Endothelial cell of umbilical vein (primary cell): Measurements from ENCODE around the gene HDAC11. TPM values are rescaled to one million over a fixed set of nuclear protein-coding genes. Genes with fewer than 3 reads are reported as not detected.

Source experiments
- BruUV-seq: library from RNA; stranded (reverse); fragments of 400-500 nt; replicated peaks from 2 replicates; lab custom pipeline; 2021; lab: Mats Ljungman, UMichigan
- CTCF ChIA-PET: fragments of 300-600, 350-600 bp; sonication (Branson Sonifier 250); formaldehyde crosslinking; loops from one replicate; lab custom pipeline; 2021; ENCODE audit warnings: antibody characterized with exemption, inconsistent platforms; lab: Charles Lee
- POLR2A ChIA-PET: fragments of 300-600, 350-600 bp; sonication (Branson Sonifier 250); formaldehyde crosslinking; loops from one replicate; lab custom pipeline; 2021; ENCODE audit warnings: antibody characterized with exemption, inconsistent platforms; lab: Charles Lee
- DNase-seq: peaks from one replicate; pipeline ENCODE4 v3.0.0-alpha.2; 2011; ENCODE audit warnings: low read depth, low spot score
- FAIRE-seq: peaks from 2 replicates; lab custom pipeline; 2011; peaks lifted over from hg19 to GRCh38; lab: Jason Lieb, UNC
- H2AFZ ChIP-seq: 2 replicates; pipeline ENCODE4 v1.6.0; 2012; ENCODE audit warnings: low read depth, low read length, control low read depth, inconsistent platforms
- H3K27ac ChIP-seq: 2 replicates; pipeline ENCODE4 v1.5.1; 2011; ENCODE audit warnings: low read depth, mild to moderate bottlenecking, control low read depth, low read length, moderate library complexity; ENCODE audit not compliant: insufficient read depth
- H3K27me3 ChIP-seq, 2 experiments: 2 replicates each; pipeline versions ENCODE4 v1.6.0 to v1.6.1; 2011; ENCODE audit warnings: low read length in 2 of 2, mixed read lengths in 1 of 2; ENCODE audit not compliant: control insufficient read depth in 2 of 2, insufficient read depth in 2 of 2
- H3K36me3 ChIP-seq, 2 experiments: 2 replicates in 1 of 2; 3 replicates in 1 of 2; pipeline ENCODE4 v1.5.1; 2011; ENCODE audit warnings: low read length in 2 of 2, mild to moderate bottlenecking in 1 of 2, moderate library complexity in 1 of 2; ENCODE audit not compliant: control insufficient read depth in 2 of 2, insufficient read depth in 2 of 2; ENCODE audit errors: extremely low read depth in 1 of 2
- H3K4me1 ChIP-seq: 3 replicates; pipeline ENCODE4 v1.5.1; 2011; ENCODE audit warnings: mild to moderate bottlenecking, low read length; ENCODE audit not compliant: control insufficient read depth, insufficient read depth; ENCODE audit errors: extremely low read depth
- H3K4me2 ChIP-seq: 2 replicates; pipeline ENCODE4 v1.6.1; 2011; ENCODE audit warnings: low read length, control low read depth, mixed read lengths; ENCODE audit not compliant: insufficient read depth
- H3K4me3 ChIP-seq, 3 experiments: fragments of 200-600 bp in 1 of 3; sonication (generic), shearing (Covaris generic) in 1 of 3; replicated peaks in 1 of 3; 2 replicates each; pipeline ENCODE4 v1.5.1; 2011 to 2016; ENCODE audit warnings: control low read depth in 3 of 3, low read length in 3 of 3, mild to moderate bottlenecking in 2 of 3, inconsistent platforms in 1 of 3, low read depth in 1 of 3, moderate library complexity in 1 of 3; ENCODE audit not compliant: insufficient read depth in 1 of 3
- H3K79me2 ChIP-seq: 2 replicates; pipeline ENCODE4 v1.6.0; 2012; ENCODE audit warnings: low read length, inconsistent platforms; ENCODE audit not compliant: control insufficient read depth, insufficient read depth
- H3K9ac ChIP-seq: replicated peaks from 2 replicates; pipeline ENCODE3; 2011; ENCODE audit warnings: low read length, control low read depth; ENCODE audit not compliant: insufficient read depth; ENCODE audit errors: extremely low read depth
- H3K9me1 ChIP-seq: replicated peaks from 3 replicates; pipeline ENCODE4 v1.6.0; 2011; ENCODE audit warnings: mild to moderate bottlenecking, low read length; ENCODE audit not compliant: control insufficient read depth, insufficient read depth; ENCODE audit errors: extremely low read depth
- H3K9me3 ChIP-seq: replicated peaks from 2 replicates; pipeline ENCODE4 v1.5.1; 2012; ENCODE audit warnings: low read length, inconsistent platforms; ENCODE audit not compliant: control insufficient read depth, insufficient read depth
- H4K20me1 ChIP-seq: replicated peaks from 2 replicates; pipeline ENCODE3; 2011; ENCODE audit warnings: mild to moderate bottlenecking, low read length; ENCODE audit not compliant: control insufficient read depth, insufficient read depth; ENCODE audit errors: extremely low read depth
- EZH2 ChIP-seq: IDR thresholded peaks from 2 replicates; pipeline ENCODE4 v1.6.1; 2012; ENCODE audit warnings: borderline replicate concordance, low read depth, mild to moderate bottlenecking, moderate library complexity, low read length, inconsistent platforms; ENCODE audit not compliant: severe bottlenecking
- FOS ChIP-seq: IDR thresholded peaks from 2 replicates; pipeline ENCODE4 v1.6.1; 2011; ENCODE audit warnings: mild to moderate bottlenecking, low read length, moderate library complexity, borderline replicate concordance; ENCODE audit not compliant: insufficient read depth
- GATA2 ChIP-seq: IDR thresholded peaks from 2 replicates; pipeline ENCODE4 v1.7.0; 2011; ENCODE audit warnings: low read depth, mild to moderate bottlenecking, moderate library complexity, mixed read lengths, low read length; ENCODE audit not compliant: insufficient read length, insufficient read depth
- JUN ChIP-seq: IDR thresholded peaks from 2 replicates; pipeline ENCODE4 v1.6.1; 2011; ENCODE audit warnings: borderline replicate concordance, low read depth; ENCODE audit not compliant: insufficient read length, insufficient read depth
- MYC ChIP-seq: IDR thresholded peaks from one replicate; pipeline ENCODE4 v1.6.1; 2011; ENCODE audit warnings: mild to moderate bottlenecking, low read depth, low read length
- POLR2A ChIP-seq: IDR thresholded peaks from 2 replicates; pipeline ENCODE4 v1.6.1; 2012; ENCODE audit warnings: low read depth, mild to moderate bottlenecking, control low read depth, low read length
- POLR2AphosphoS5 ChIP-seq: IDR thresholded peaks from 2 replicates; pipeline ENCODE4 v1.6.1; 2012; ENCODE audit warnings: low read depth, mild to moderate bottlenecking, control low read depth, low read length, moderate library complexity; ENCODE audit not compliant: insufficient read depth
- dilution Hi-C: fragments of 300-500 bp; cut with MboI; formaldehyde crosslinking; loops from one replicate; pipeline ENCODE4 v1.15.0; 2019; ENCODE audit warnings: low sequenced_read_pairs; ENCODE audit not compliant: extremely low pct_ligation_motif_present
- intact Hi-C: fragments of 100-400 bp; cut with micrococcal nuclease; formaldehyde crosslinking; loops from one replicate; pipeline ENCODE4 v1.10.0; 2022
- polyA plus RNA-seq, 4 experiments: library from polyadenylated mRNA; depleted of rRNA in 3 of 4; stranded (reverse) in 3 of 4; unstranded in 1 of 4; fragments of >200 nt; gene quantifications; 2 replicates each; pipeline versions ENCODE4 v1.2.1 to v1.2.3, GENCODE V29; 2011 to 2012; ENCODE audit warnings: missing spikeins in 1 of 4
- total RNA-seq: library from RNA; stranded (reverse); gene quantifications from 2 replicates; pipeline ENCODE4 v1.2.3, GENCODE V29; 2021
- TF ChIP-seq, protein P1 (sequence below): IDR thresholded peaks from 2 replicates; pipeline ENCODE4 v1.6.1; 2011; ENCODE audit not compliant: insufficient read depth, insufficient read length
- TF ChIP-seq, protein P2 (sequence below), 2 donors: IDR thresholded peaks; 1 replicate in 1 of 2; 2 replicates in 1 of 2; pipeline ENCODE4 v1.5.1; 2011; ENCODE audit warnings: low read length in 2 of 2, mild to moderate bottlenecking in 2 of 2, moderate library complexity in 2 of 2, control low read depth in 1 of 2, inconsistent platforms in 1 of 2, low read depth in 1 of 2; ENCODE audit not compliant: insufficient read depth in 1 of 2; ENCODE audit errors: extremely low read depth in 1 of 2

The HDAC11 gene
- total and polyA plus RNA-seq, 2 donors (not counting 3 experiments of a cell fraction or from before 2014, with no cell fraction given), result 6.8 to 8.8 TPM

DNA sequence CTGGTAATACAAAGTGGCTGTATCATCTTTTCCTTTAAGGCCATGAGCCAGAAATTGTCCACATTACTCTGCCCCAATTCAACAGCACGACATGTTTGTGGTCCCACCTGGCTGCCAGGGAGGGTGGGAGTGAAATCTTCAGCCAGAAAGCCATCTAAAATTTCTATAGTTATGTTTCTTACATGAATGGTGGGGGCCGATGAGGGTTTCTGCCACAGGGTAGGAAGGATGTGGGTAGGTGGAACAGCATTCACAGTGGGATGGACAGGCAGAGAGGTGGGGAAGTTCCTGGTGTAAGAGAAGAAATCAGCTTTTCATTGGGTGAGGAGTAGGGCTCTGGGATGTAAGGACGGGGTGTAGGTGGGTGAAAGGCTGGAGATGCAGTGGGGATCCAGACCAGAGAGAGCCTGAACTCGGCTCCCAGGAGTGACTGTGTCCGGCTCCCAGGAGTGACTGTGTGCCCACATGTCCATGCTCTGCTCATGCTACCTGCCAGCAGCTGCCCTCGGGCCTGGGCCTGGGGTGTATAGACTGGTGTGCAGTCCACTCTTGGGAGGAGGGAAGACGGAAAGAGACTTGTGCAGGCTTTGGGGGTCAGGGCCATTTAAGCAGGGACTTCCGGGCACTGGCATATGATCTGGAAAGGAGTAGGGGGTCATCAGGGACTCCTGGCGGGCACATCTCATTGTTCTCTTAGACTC lies 65.0 kb downstream of the HDAC11 start:
- no peak overlapping the region for H3K4me2 ChIP-seq
- no peaks in the 10 kb centered on the region for H3K4me1 ChIP-seq
- intact Hi-C loops, result no loop called here
- H3K9ac ChIP-seq, result no peak overlapping the region
- no peaks in the 10 kb centered on the region for H4K20me1 ChIP-seq
- BruUV-seq, result no TSS peak
- H3K79me2 ChIP-seq, result no peaks in the 10 kb centered on the region
- H2AFZ ChIP-seq, result no peak overlapping the region
- TF ChIP-seq FOS, result no peak
- no peaks in the 10 kb centered on the region for H3K9me1 ChIP-seq
- FAIRE-seq (no peak), DNase-seq (no peak)
- H3K9me3 ChIP-seq, result no peaks in the 10 kb centered on the region
- H3K36me3 ChIP-seq, result no peaks in the 10 kb centered on the region
- dilution Hi-C loops, result no loop called here
- CTCF ChIA-PET, result interaction anchor here (1.3 kb wide), 1 partner anchor 103 kb away, joined by 4 read pairs; no protein-coding TSS in a partner anchor
- peaks cover 2 to 3% of the 10 kb centered on the region in 2 experiments for H3K27me3 ChIP-seq
- H3K27ac ChIP-seq, result no peak overlapping the region
- no peak overlapping the region for H3K4me3 ChIP-seq
- POLR2A ChIA-PET, result no interaction called here

DNA sequence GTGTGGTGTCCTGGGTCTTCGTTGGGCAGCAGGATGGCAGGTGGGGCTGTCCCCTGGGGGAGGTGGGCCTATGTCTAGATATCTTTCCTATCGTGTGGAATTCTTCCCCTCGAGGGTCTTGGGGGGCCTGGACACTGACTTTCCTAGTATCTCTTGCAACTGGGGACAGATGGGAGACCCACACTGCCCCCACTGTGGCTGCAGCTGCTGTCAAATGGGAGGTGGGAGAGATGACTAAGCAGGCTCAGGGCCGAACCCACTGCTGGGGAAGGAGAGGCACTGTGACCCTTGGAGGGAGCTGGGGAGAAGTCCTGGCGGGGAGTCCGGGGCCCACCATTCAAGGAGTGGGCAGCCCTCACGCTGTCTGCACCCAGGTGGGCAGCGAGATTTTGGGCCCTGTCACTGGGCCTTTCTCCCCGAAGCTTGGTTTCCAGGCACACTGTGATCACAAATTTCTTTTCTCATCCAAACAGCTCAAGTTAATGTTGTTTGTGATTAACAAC lies 65.9 kb downstream of the HDAC11 start:
- CTCF ChIA-PET, result no interaction called here
- H3K36me3 ChIP-seq, result no peaks in the 10 kb centered on the region
- no peak overlapping the region for H3K4me2 ChIP-seq
- no peaks in the 10 kb centered on the region for H3K79me2 ChIP-seq
- no peaks in the 10 kb centered on the region for H3K9me3 ChIP-seq
- FAIRE-seq (no peak), DNase-seq (no peak)
- POLR2A ChIA-PET, result no interaction called here
- no peak overlapping the region for H3K9ac ChIP-seq
- H3K27me3 ChIP-seq, result peaks cover 2 to 3% of the 10 kb centered on the region in 2 experiments
- H3K9me1 ChIP-seq, result no peaks in the 10 kb centered on the region
- H4K20me1 ChIP-seq, result no peaks in the 10 kb centered on the region
- no peak overlapping the region for H2AFZ ChIP-seq
- peaks cover 5% of the 10 kb centered on the region for H3K4me1 ChIP-seq
- TF ChIP-seq JUN (no peak), POLR2AphosphoS5 (no peak), POLR2A (no peak), GATA2 (no peak), EZH2 (no peak), FOS (no peak), MYC (no peak)
- TF ChIP-seq, protein P1, sequence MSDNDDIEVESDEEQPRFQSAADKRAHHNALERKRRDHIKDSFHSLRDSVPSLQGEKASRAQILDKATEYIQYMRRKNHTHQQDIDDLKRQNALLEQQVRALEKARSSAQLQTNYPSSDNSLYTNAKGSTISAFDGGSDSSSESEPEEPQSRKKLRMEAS, result no peak
- TF ChIP-seq, protein P2, sequence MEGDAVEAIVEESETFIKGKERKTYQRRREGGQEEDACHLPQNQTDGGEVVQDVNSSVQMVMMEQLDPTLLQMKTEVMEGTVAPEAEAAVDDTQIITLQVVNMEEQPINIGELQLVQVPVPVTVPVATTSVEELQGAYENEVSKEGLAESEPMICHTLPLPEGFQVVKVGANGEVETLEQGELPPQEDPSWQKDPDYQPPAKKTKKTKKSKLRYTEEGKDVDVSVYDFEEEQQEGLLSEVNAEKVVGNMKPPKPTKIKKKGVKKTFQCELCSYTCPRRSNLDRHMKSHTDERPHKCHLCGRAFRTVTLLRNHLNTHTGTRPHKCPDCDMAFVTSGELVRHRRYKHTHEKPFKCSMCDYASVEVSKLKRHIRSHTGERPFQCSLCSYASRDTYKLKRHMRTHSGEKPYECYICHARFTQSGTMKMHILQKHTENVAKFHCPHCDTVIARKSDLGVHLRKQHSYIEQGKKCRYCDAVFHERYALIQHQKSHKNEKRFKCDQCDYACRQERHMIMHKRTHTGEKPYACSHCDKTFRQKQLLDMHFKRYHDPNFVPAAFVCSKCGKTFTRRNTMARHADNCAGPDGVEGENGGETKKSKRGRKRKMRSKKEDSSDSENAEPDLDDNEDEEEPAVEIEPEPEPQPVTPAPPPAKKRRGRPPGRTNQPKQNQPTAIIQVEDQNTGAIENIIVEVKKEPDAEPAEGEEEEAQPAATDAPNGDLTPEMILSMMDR (IDR thresholded peaks at IDR 0.05; ENCODE audit: extremely low read depth in 1 of 2, insufficient read depth in 1 of 2, low read depth in 1 of 2, low read length in 2 of 2), result no peak
- dilution Hi-C loops (no loop called here), intact Hi-C loops (no loop called here)
- no peak overlapping the region for H3K4me3 ChIP-seq
- H3K27ac ChIP-seq, result no peak overlapping the region
- BruUV-seq, result no TSS peak
